IMR-90 (cell line): ENCODE measurements around the gene KDM6A. TPM values are rescaled to one million over a fixed set of nuclear protein-coding genes. Genes with fewer than 3 reads are reported as not detected.

Experiments
- ATAC-seq: fragments of 200-7000 bp; cut with Tn5 transposase; 2 replicates; pipeline ENCODE4 v1.9.1; 2020; ENCODE audit warnings: low read depth, mild to moderate bottlenecking, moderate library complexity
- BruUV-seq: library from RNA; stranded (reverse); fragments of 400-500 nt; replicated peaks from 2 replicates; lab custom pipeline; 2021; lab: Mats Ljungman, UMichigan
- CTCF ChIA-PET: fragments of 300-600 bp; formaldehyde crosslinking; extraction: SDS; loops from one replicate; lab custom pipeline; 2021; ENCODE audit warnings: antibody characterized with exemption; lab: Yijun Ruan, JAX
- POLR2A ChIA-PET: fragments of 300-600 bp; sonication (Branson Sonifier 250); formaldehyde crosslinking; loops from one replicate; lab custom pipeline; 2022; ENCODE audit warnings: antibody characterized with exemption; ENCODE audit not compliant: unreplicated experiment; lab: Charles Lee
- DNase-seq: peaks from one replicate; pipeline ENCODE4 v3.0.0; 2013
- H2AFZ ChIP-seq: replicated peaks from 2 replicates; pipeline ENCODE3; 2013; ENCODE audit warnings: low read length, mild to moderate bottlenecking; ENCODE audit not compliant: poor library complexity
- H2AK5ac ChIP-seq: 2 replicates; pipeline ENCODE4 v1.6.1; 2013; ENCODE audit warnings: low read depth, low read length, inconsistent platforms
- H2AK9ac ChIP-seq: replicated peaks from 2 replicates; pipeline ENCODE3; 2013; ENCODE audit warnings: mild to moderate bottlenecking, low read depth, low read length, moderate library complexity; ENCODE audit not compliant: poor library complexity
- H2BK120ac ChIP-seq: 2 replicates; pipeline ENCODE4 v1.6.1; 2013; ENCODE audit warnings: low read depth, low read length, inconsistent platforms
- H2BK15ac ChIP-seq: 3 replicates; pipeline ENCODE4 v1.6.1; 2013; ENCODE audit warnings: low read depth, low read length, inconsistent platforms
- H2BK20ac ChIP-seq: 2 replicates; pipeline ENCODE4 v1.6.1; 2013; ENCODE audit warnings: low read depth, mild to moderate bottlenecking, inconsistent platforms, low read length, moderate library complexity
- H2BK5ac ChIP-seq: 2 replicates; pipeline ENCODE4 v1.6.1; 2013; ENCODE audit warnings: mild to moderate bottlenecking, low read depth, low read length, inconsistent platforms; ENCODE audit not compliant: poor library complexity, severe bottlenecking
- H3K14ac ChIP-seq: replicated peaks from 2 replicates; pipeline ENCODE4 v1.6.1; 2013; ENCODE audit warnings: low read depth, low read length, inconsistent platforms
- H3K18ac ChIP-seq: 2 replicates; pipeline ENCODE4 v1.6.1; 2013; ENCODE audit warnings: low read depth, low read length, control low read depth
- H3K23ac ChIP-seq: 2 replicates; pipeline ENCODE4 v1.6.1; 2013; ENCODE audit warnings: low read depth, low read length, inconsistent platforms
- H3K27ac ChIP-seq: 2 replicates; pipeline ENCODE4 v1.5.1; 2013; ENCODE audit warnings: mild to moderate bottlenecking, control low read depth, low read length; ENCODE audit not compliant: insufficient read depth
- H3K27me3 ChIP-seq: 2 replicates; pipeline ENCODE4 v1.6.1; 2013; ENCODE audit warnings: low read length; ENCODE audit not compliant: control insufficient read depth, insufficient read depth
- H3K36me3 ChIP-seq: 2 replicates; pipeline ENCODE4 v1.6.1; 2013; ENCODE audit warnings: low read length, mixed read lengths; ENCODE audit not compliant: control insufficient read depth, insufficient read depth
- H3K4ac ChIP-seq: 2 replicates; pipeline ENCODE4 v1.6.1; 2013; ENCODE audit warnings: low read depth, low read length, inconsistent platforms
- H3K4me1 ChIP-seq: 2 replicates; pipeline ENCODE4 v1.6.1; 2013; ENCODE audit warnings: low read length, mixed read lengths; ENCODE audit not compliant: control insufficient read depth, insufficient read depth
- H3K4me2 ChIP-seq: 2 replicates; pipeline ENCODE4 v1.6.1; 2013; ENCODE audit warnings: low read depth, mild to moderate bottlenecking, control low read depth, low read length, moderate library complexity
- H3K4me3 ChIP-seq: 2 replicates; pipeline ENCODE4 v1.5.1; 2013; ENCODE audit warnings: low read depth, mild to moderate bottlenecking, control low read depth, low read length, moderate library complexity; ENCODE audit not compliant: insufficient read depth
- H3K56ac ChIP-seq: 2 replicates; pipeline ENCODE4 v1.6.1; 2013; ENCODE audit warnings: low read length, inconsistent platforms; ENCODE audit not compliant: insufficient read depth; ENCODE audit errors: extremely low read depth
- H3K79me1 ChIP-seq, 2 experiments: 2 replicates each; pipeline ENCODE4 v1.6.1; 2013; ENCODE audit warnings: low read length in 2 of 2, inconsistent platforms in 1 of 2, low read depth in 1 of 2
- H3K9ac ChIP-seq: 2 replicates; pipeline ENCODE4 v1.6.1; 2013; ENCODE audit warnings: low read depth, low read length, control low read depth
- H3K9me1 ChIP-seq: 2 replicates; pipeline ENCODE4 v1.6.1; 2013; ENCODE audit warnings: low read length, inconsistent platforms; ENCODE audit not compliant: insufficient read depth
- H3K9me3 ChIP-seq: 2 replicates; pipeline ENCODE4 v1.6.1; 2013; ENCODE audit warnings: low read length; ENCODE audit not compliant: control insufficient read depth, insufficient read depth
- H4K20me1 ChIP-seq: 2 replicates; pipeline ENCODE4 v1.6.1; 2013; ENCODE audit warnings: low read length, inconsistent platforms; ENCODE audit not compliant: insufficient read depth
- H4K5ac ChIP-seq: 2 replicates; pipeline ENCODE4 v1.6.1; 2013; ENCODE audit warnings: mild to moderate bottlenecking, low read depth, low read length, control low read depth
- H4K8ac ChIP-seq, 2 experiments: 2 replicates each; pipeline ENCODE4 v1.6.1; 2013; ENCODE audit warnings: low read depth in 2 of 2, low read length in 2 of 2, control low read depth in 1 of 2, inconsistent platforms in 1 of 2
- H4K91ac ChIP-seq: 2 replicates; pipeline ENCODE4 v1.6.1; 2013; ENCODE audit warnings: low read depth, low read length, inconsistent platforms; ENCODE audit not compliant: insufficient read depth
- BHLHE40 ChIP-seq: fragments of 150-350 bp; IDR thresholded peaks from 2 replicates; pipeline ENCODE4 v1.6.1; 2016; ENCODE audit warnings: mild to moderate bottlenecking, low read depth, low read length
- CEBPB ChIP-seq: IDR thresholded peaks from 2 replicates; pipeline ENCODE4 v1.6.1; 2012; ENCODE audit warnings: low read depth, low read length, improper control_type of control experiment
- CHD1 ChIP-seq: IDR thresholded peaks from 2 replicates; pipeline ENCODE4 v1.6.1; 2012; ENCODE audit warnings: low read depth, low read length, improper control_type of control experiment
- CTCF ChIP-seq: conservative IDR thresholded peaks from 2 replicates; pipeline ENCODE4 v1.5.1; 2012; ENCODE audit warnings: mild to moderate bottlenecking, low read depth, low read length, improper control_type of control experiment
- ELK1 ChIP-seq: fragments of 150-350 bp; IDR thresholded peaks from 2 replicates; pipeline ENCODE4 v1.6.1; 2016; ENCODE audit warnings: low read depth, mild to moderate bottlenecking, low read length, moderate library complexity, borderline replicate concordance
- FOS ChIP-seq: fragments of 150-350 bp; IDR thresholded peaks from 2 replicates; pipeline ENCODE4 v1.6.1; 2016; ENCODE audit warnings: low read depth, low read length
- MAFK ChIP-seq: IDR thresholded peaks from 2 replicates; pipeline ENCODE4 v1.6.1; 2012; ENCODE audit warnings: low read depth, low read length, improper control_type of control experiment
- MAZ ChIP-seq: IDR thresholded peaks from 2 replicates; pipeline ENCODE4 v1.6.1; 2012; ENCODE audit warnings: low read depth, mild to moderate bottlenecking, low read length, improper control_type of control experiment, moderate library complexity, borderline replicate concordance
- MXI1 ChIP-seq: IDR thresholded peaks from 2 replicates; pipeline ENCODE4 v1.6.1; 2012; ENCODE audit warnings: low read depth, mild to moderate bottlenecking, low read length, moderate library complexity, borderline replicate concordance
- NFE2L2 ChIP-seq: fragments of 150-350 bp; IDR thresholded peaks from 2 replicates; pipeline ENCODE4 v1.6.1; 2016; ENCODE audit warnings: low read depth, mild to moderate bottlenecking, low read length
- POLR2A ChIP-seq: IDR thresholded peaks from 2 replicates; pipeline ENCODE4 v1.6.1; 2012; ENCODE audit warnings: mild to moderate bottlenecking, low read depth, low read length
- RAD21 ChIP-seq: IDR thresholded peaks from 2 replicates; pipeline ENCODE4 v1.6.1; 2012; ENCODE audit warnings: low read length, improper control_type of control experiment
- RCOR1 ChIP-seq: IDR thresholded peaks from 2 replicates; pipeline ENCODE4 v1.6.1; 2012; ENCODE audit warnings: mild to moderate bottlenecking, low read length, improper control_type of control experiment; ENCODE audit not compliant: insufficient replicate concordance
- RFX5 ChIP-seq: IDR thresholded peaks from 2 replicates; pipeline ENCODE4 v1.8.0; 2012; ENCODE audit warnings: low read depth, mild to moderate bottlenecking, low read length, moderate library complexity
- SMC3 ChIP-seq: fragments of 150-350 bp; IDR thresholded peaks from 2 replicates; pipeline ENCODE4 v1.6.1; 2016; ENCODE audit warnings: low read depth, mild to moderate bottlenecking, antibody characterized with exemption, low read length, moderate library complexity
- USF2 ChIP-seq: fragments of 150-350 bp; IDR thresholded peaks from 2 replicates; pipeline ENCODE4 v1.6.1; 2017; ENCODE audit warnings: mild to moderate bottlenecking, antibody characterized with exemption, low read length, low read depth
- WGBS, 2 experiments: methylation state at CpG; one replicate each; pipeline versions ENCODE4 v1.1.5 to v1.1.7; 2013; ENCODE audit warnings: missing lambda C conversion rate in 2 of 2; ENCODE audit not compliant: insufficient read length in 1 of 2; ENCODE audit errors: extremely low coverage in 2 of 2; 5-methylcytosine and 5-hydroxymethylcytosine counted together
- dilution Hi-C: fragments of 300-500 bp; cut with HindIII; formaldehyde crosslinking; loops from one replicate; pipeline ENCODE4 v1.14.3; 2018; ENCODE audit warnings: low sequenced_read_pairs; ENCODE audit not compliant: unreplicated experiment
- in situ Hi-C: fragments of 300-500 bp; cut with MboI; formaldehyde crosslinking; loops from 3 replicates; pipeline ENCODE4 v1.14.3; 2019; ENCODE audit warnings: low sequenced_read_pairs, inconsistent platforms, mixed read lengths
- intact Hi-C: fragments of 100-400 bp; cut with micrococcal nuclease; formaldehyde crosslinking; loops from 2 replicates; pipeline ENCODE4 v1.10.0; 2022
- polyA plus RNA-seq, 3 experiments: library from polyadenylated mRNA; depleted of rRNA; stranded (reverse); fragments of >200 nt; gene quantifications; 2 replicates each; pipeline ENCODE4 v1.2.3, GENCODE V29; 2012; ENCODE audit warnings: low replicate concordance in 1 of 3
- total RNA-seq: library from RNA; depleted of rRNA; stranded (reverse); fragments of >200 nt; gene quantifications from 2 replicates; pipeline ENCODE4 v1.2.3, GENCODE V29; 2012

KDM6A gene
- total and polyA plus RNA-seq, 2 of the 4 experiments (the other 2 are of a cell fraction) = 11.7 to 24.9 TPM

- no peak overlapping the region for H2AK9ac ChIP-seq
- H2AFZ ChIP-seq = no peak overlapping the region
- H3K79me1 ChIP-seq = peaks cover 22 to 35% of the 10 kb centered on the region in 2 experiments
- H3K27ac ChIP-seq = no peak overlapping the region
- DNase-seq (no peak), ATAC-seq (no peak)
- no peak overlapping the region for H3K4ac ChIP-seq
- H2BK5ac ChIP-seq = no peak overlapping the region
- H3K9ac ChIP-seq = no peak overlapping the region
- H4K5ac ChIP-seq = no peak overlapping the region
- POLR2A ChIA-PET = no interaction called here
- H3K4me3 ChIP-seq = no peak overlapping the region
- H2BK120ac ChIP-seq = no peak overlapping the region
- H3K9me1 ChIP-seq = no peaks in the 10 kb centered on the region
- peaks cover 5% of the 10 kb centered on the region for H3K4me1 ChIP-seq
- no peak overlapping the region for H2AK5ac ChIP-seq
- intact Hi-C loops = no loop called here
- no peaks in the 10 kb centered on the region for H3K36me3 ChIP-seq
- H3K4me2 ChIP-seq = no peak overlapping the region
- in situ Hi-C loops = no loop called here
- 0 out of 2 replicates have a peak, but pooled peaks cover 2% of the 10 kb centered on the region for H3K9me3 ChIP-seq
- no peak overlapping the region for H3K56ac ChIP-seq
- no peak overlapping the region for H4K91ac ChIP-seq
- H4K20me1 ChIP-seq = peaks cover 8% of the 10 kb centered on the region; the same call in 1 of the 2 replicates
- no TSS peak for BruUV-seq
- H3K27me3 ChIP-seq = no peaks in the 10 kb centered on the region
- H4K8ac ChIP-seq = no peak overlapping the region
- WGBS, 2 experiments = 67% methylated on average over 3 of the region's 8 CpGs; no CpG with 5 or more reads in 1 of the 2 experiments
- TF ChIP-seq NFE2L2 = no peak
- no peak for TF ChIP-seq BHLHE40
- no peak for TF ChIP-seq RFX5
- TF ChIP-seq ELK1 = no peak
- TF ChIP-seq CTCF = no peak
- TF ChIP-seq RAD21 = no peak
- no peak for TF ChIP-seq CHD1
- TF ChIP-seq POLR2A = no peak
- TF ChIP-seq CEBPB = no peak
- no peak for TF ChIP-seq SMC3
- TF ChIP-seq MAZ = no peak
- TF ChIP-seq FOS = no peak
- TF ChIP-seq USF2 = no peak
- TF ChIP-seq MXI1 = no peak
- TF ChIP-seq RCOR1 = no peak
- no peak for TF ChIP-seq MAFK
- H3K23ac ChIP-seq = no peak overlapping the region
- H3K18ac ChIP-seq = no peak overlapping the region
- dilution Hi-C loops = no loop called here
- H3K14ac ChIP-seq = no peak overlapping the region
- CTCF ChIA-PET = no interaction called here
- no peak overlapping the region for H2BK15ac ChIP-seq
- no peak overlapping the region for H2BK20ac ChIP-seq
These were observed 98.7 kb downstream of the KDM6A start for GRCh38 chrX:44971674-44972073.
